Smooth muscle cell (in vitro differentiated cells): ENCODE data around the gene CCDC57. TPM values are rescaled to one million over a fixed set of nuclear protein-coding genes. Genes with fewer than 3 reads are reported as not detected.

Experiments used
- DNase-seq: peaks from one replicate; lab custom pipeline; 2025; ENCODE audit not compliant: unreplicated experiment; lab: John Stamatoyannopoulos, UW
- H2AFZ ChIP-seq: fragments of 200-600 bp; sonication (generic); 2 replicates; pipeline ENCODE4 v1.6.0; 2016; ENCODE audit warnings: antibody characterized with exemption, low read depth, mild to moderate bottlenecking
- H3F3A ChIP-seq: fragments of 200-600 bp; sonication (generic); 2 replicates; pipeline ENCODE4 v1.6.0; 2017; ENCODE audit warnings: antibody characterized with exemption, low read depth
- H3K27ac ChIP-seq: fragments of 200-600 bp; sonication (generic); 2 replicates; pipeline ENCODE4 v1.5.1; 2016; ENCODE audit warnings: low read depth, mild to moderate bottlenecking
- H3K27me3 ChIP-seq: fragments of 200-600 bp; sonication (generic); 2 replicates; pipeline ENCODE4 v1.6.1; 2016; ENCODE audit warnings: low read depth, mild to moderate bottlenecking
- H3K36me3 ChIP-seq: fragments of 200-600 bp; sonication (generic); 2 replicates; pipeline ENCODE4 v1.5.1; 2016; ENCODE audit warnings: low read depth
- H3K4me1 ChIP-seq: fragments of 200-600 bp; sonication (generic); 2 replicates; pipeline ENCODE4 v1.5.1; 2016; ENCODE audit warnings: low read depth
- H3K4me2 ChIP-seq: fragments of 200-600 bp; sonication (generic); 2 replicates; pipeline ENCODE4 v1.6.0; 2016; ENCODE audit warnings: mild to moderate bottlenecking
- H3K4me3 ChIP-seq: fragments of 200-600 bp; sonication (generic); 2 replicates; pipeline ENCODE4 v1.5.1; 2016; ENCODE audit warnings: mild to moderate bottlenecking
- H3K79me2 ChIP-seq: fragments of 200-600 bp; sonication (generic); 2 replicates; pipeline ENCODE4 v1.6.0; 2016; ENCODE audit warnings: low read depth, mild to moderate bottlenecking
- H3K9ac ChIP-seq: fragments of 200-600 bp; sonication (generic); 2 replicates; pipeline ENCODE4 v1.6.0; 2016; ENCODE audit warnings: low read depth
- H3K9me3 ChIP-seq: fragments of 200-600 bp; sonication (generic); replicated peaks from 2 replicates; pipeline ENCODE4 v1.5.1; 2016; ENCODE audit warnings: low read depth
- H4K20me1 ChIP-seq: fragments of 200-600 bp; sonication (generic); 2 replicates; pipeline ENCODE4 v1.6.0; 2016; ENCODE audit warnings: low read depth
- WGBS: methylation state at CpG from one replicate; pipeline ENCODE4 v1.1.7; 2016; ENCODE audit warnings: low lambda C conversion rate; 5-methylcytosine and 5-hydroxymethylcytosine counted together
- polyA plus RNA-seq: library from polyadenylated mRNA; unstranded; fragments of >200 nt; fragmentation: Nextera tagmentation; extraction: Ambion mirVana; gene quantifications from 2 replicates; pipeline ENCODE4 v1.2.1, GENCODE V29; 2016
- total RNA-seq: library from RNA; depleted of rRNA; stranded (reverse); fragments of >200 nt; gene quantifications from 2 replicates; pipeline ENCODE4 v1.2.3, GENCODE V29; 2014
- TF ChIP-seq, protein P1 (sequence below): fragments of 200-600 bp; sonication (generic); IDR thresholded peaks from 2 replicates; pipeline ENCODE4 v1.5.1; 2017; ENCODE audit warnings: borderline replicate concordance, mild to moderate bottlenecking, antibody characterized with exemption; ENCODE audit not compliant: insufficient read depth, poor library complexity, severe bottlenecking

The CCDC57 gene
- total and polyA plus RNA-seq, 2 experiments from 2014 or later: 18.3 to 23.1 TPM

GRCh38 chr17:82113422-82113821, 99.2 kb downstream of the CCDC57 start:
- Histone ChIP-seq H4K20me1 (peaks cover 11% of the 10 kb centered on the region), H3K4me3 (no peak overlapping the region), H3K4me2 (no peak overlapping the region), H3F3A (no peaks in the 10 kb centered on the region), H3K9me3 (no peaks in the 10 kb centered on the region), H3K79me2 (no peaks in the 10 kb centered on the region), H3K27me3 (no peaks in the 10 kb centered on the region), H3K9ac (no peak overlapping the region), H2AFZ (no peak overlapping the region), H3K36me3 (no peaks in the 10 kb centered on the region), H3K27ac (no peak overlapping the region), H3K4me1 (peaks cover 6% of the 10 kb centered on the region)
- 97% methylated on average over 9 of the region's 9 CpGs for WGBS
- no peak for DNase-seq
- TF ChIP-seq, protein P1, sequence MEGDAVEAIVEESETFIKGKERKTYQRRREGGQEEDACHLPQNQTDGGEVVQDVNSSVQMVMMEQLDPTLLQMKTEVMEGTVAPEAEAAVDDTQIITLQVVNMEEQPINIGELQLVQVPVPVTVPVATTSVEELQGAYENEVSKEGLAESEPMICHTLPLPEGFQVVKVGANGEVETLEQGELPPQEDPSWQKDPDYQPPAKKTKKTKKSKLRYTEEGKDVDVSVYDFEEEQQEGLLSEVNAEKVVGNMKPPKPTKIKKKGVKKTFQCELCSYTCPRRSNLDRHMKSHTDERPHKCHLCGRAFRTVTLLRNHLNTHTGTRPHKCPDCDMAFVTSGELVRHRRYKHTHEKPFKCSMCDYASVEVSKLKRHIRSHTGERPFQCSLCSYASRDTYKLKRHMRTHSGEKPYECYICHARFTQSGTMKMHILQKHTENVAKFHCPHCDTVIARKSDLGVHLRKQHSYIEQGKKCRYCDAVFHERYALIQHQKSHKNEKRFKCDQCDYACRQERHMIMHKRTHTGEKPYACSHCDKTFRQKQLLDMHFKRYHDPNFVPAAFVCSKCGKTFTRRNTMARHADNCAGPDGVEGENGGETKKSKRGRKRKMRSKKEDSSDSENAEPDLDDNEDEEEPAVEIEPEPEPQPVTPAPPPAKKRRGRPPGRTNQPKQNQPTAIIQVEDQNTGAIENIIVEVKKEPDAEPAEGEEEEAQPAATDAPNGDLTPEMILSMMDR: no peak

DNA sequence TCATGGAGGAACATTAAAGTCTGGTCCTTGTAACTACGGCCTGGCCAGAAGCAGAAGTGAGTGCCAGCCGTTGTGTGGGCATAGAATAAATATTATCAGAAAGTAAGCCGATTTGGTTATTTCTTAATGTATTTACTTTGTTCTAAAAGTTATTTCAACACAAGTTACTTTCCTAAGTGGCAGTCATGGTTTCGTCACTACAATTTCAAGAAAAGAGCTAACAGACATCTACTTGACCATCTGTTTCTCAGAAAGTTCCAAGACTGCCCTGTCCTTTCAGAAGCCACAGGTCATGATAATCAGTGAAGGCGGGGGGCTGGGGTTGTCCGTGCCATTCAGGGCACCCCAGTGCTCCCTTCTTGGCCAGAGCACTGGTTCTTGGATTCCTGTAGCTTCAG, 99.7 kb downstream of the CCDC57 start:
- no peak for DNase-seq
- Histone ChIP-seq H3K4me3 (no peak overlapping the region), H3K4me1 (peaks cover under 1% of the 10 kb centered on the region), H3K36me3 (no peaks in the 10 kb centered on the region), H3K4me2 (no peak overlapping the region), H4K20me1 (peaks cover 11% of the 10 kb centered on the region), H3K27me3 (no peaks in the 10 kb centered on the region), H3K79me2 (no peaks in the 10 kb centered on the region), H3K9ac (no peak overlapping the region), H3F3A (no peaks in the 10 kb centered on the region), H3K9me3 (no peaks in the 10 kb centered on the region), H3K27ac (no peak overlapping the region), H2AFZ (no peak overlapping the region)
- TF ChIP-seq, protein P1: no peak
- 90% methylated on average over 6 of the region's 6 CpGs for WGBS

DNA sequence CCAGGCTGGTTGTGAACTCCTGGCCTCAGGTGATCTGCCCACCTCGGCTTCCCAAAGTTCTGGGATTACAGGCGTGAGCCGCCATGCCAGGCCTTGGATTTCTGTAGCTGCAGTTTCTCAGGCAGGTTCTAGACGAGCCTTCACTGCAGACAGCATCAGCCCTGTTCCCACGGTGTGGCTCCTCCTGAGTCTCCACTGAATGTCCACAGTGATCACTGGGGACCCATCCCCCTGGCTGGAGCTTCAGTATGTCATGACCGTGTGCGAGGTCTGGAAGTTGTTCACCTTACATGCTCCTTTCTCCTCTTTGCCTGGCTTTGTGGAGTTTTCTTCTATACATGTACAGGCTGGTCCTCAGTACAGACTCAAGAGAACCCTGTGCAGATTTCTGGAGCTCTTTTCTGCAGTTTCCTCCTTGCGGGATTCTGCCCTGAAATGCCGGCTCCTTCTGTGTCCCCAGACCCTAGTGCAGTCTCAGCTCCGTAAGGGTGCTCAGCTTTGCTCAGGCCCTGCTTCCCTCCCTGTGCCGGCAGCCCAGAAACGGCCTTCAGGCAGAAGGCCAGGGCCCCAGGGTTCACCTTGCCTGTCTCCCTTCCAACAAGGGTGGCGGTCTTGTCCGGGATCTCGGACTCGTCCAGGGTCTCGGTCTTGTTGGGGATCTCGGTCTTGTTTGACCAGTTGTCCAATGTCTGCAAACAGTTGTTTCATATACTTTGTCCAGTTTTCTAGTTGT, 100.3 kb downstream of the CCDC57 start:
- H3K4me2 ChIP-seq: no peak overlapping the region
- H3F3A ChIP-seq: no peaks in the 10 kb centered on the region
- H3K27me3 ChIP-seq: no peaks in the 10 kb centered on the region
- H3K9ac ChIP-seq: no peak overlapping the region
- TF ChIP-seq, protein P1: no peak
- H3K9me3 ChIP-seq: no peaks in the 10 kb centered on the region
- no peaks in the 10 kb centered on the region for H3K4me1 ChIP-seq
- no peak overlapping the region for H2AFZ ChIP-seq
- H3K27ac ChIP-seq: no peak overlapping the region
- H3K79me2 ChIP-seq: no peaks in the 10 kb centered on the region
- no peaks in the 10 kb centered on the region for H3K36me3 ChIP-seq
- no peak overlapping the region for H3K4me3 ChIP-seq
- WGBS: 96% methylated on average over 18 of the region's 18 CpGs
- DNase-seq: no peak
- peaks cover 11% of the 10 kb centered on the region for H4K20me1 ChIP-seq

GRCh38 chr17:82110298-82110697, 102.3 kb downstream of the CCDC57 start:
- Histone ChIP-seq H2AFZ (no peak overlapping the region), H3K79me2 (no peaks in the 10 kb centered on the region), H3K27me3 (no peaks in the 10 kb centered on the region), H3K36me3 (no peaks in the 10 kb centered on the region), H3K4me1 (peaks cover 8% of the 10 kb centered on the region), H4K20me1 (peaks cover 1% of the 10 kb centered on the region), H3K9me3 (no peaks in the 10 kb centered on the region), H3K4me2 (no peak overlapping the region), H3K4me3 (no peak overlapping the region), H3F3A (no peaks in the 10 kb centered on the region), H3K27ac (no peak overlapping the region), H3K9ac (no peak overlapping the region)
- no peak for DNase-seq
- TF ChIP-seq, protein P1: no peak
- WGBS: 80% methylated on average over 3 of the region's 3 CpGs
